Osteocyte (in vitro differentiated cells): ENCODE results near the gene CAMK1G. TPM values are rescaled to one million over a fixed set of nuclear protein-coding genes. Genes with fewer than 3 reads are reported as not detected.

Source experiments
- DNase-seq: peaks from one replicate; pipeline ENCODE4 v3.0.0; 2021; ENCODE audit warnings: mixed read lengths; ENCODE audit not compliant: unreplicated experiment; ENCODE audit errors: extremely low spot score
- H3K27ac Mint-ChIP-seq: one replicate; pipeline ENCODE4 v1.8.0; 2021; ENCODE audit warnings: mild to moderate bottlenecking, mixed read lengths; ENCODE audit not compliant: unreplicated experiment
- H3K27me3 Mint-ChIP-seq: one replicate; pipeline ENCODE4 v1.8.0; 2021; ENCODE audit warnings: mixed read lengths; ENCODE audit not compliant: unreplicated experiment
- H3K36me3 Mint-ChIP-seq: one replicate; pipeline ENCODE4 v1.8.0; 2021; ENCODE audit warnings: mixed read lengths; ENCODE audit not compliant: unreplicated experiment
- H3K4me1 Mint-ChIP-seq: one replicate; pipeline ENCODE4 v1.8.0; 2021; ENCODE audit warnings: mixed read lengths; ENCODE audit not compliant: unreplicated experiment
- H3K4me3 Mint-ChIP-seq: one replicate; pipeline ENCODE4 v1.8.0; 2021; ENCODE audit warnings: mild to moderate bottlenecking, moderate library complexity, mixed read lengths; ENCODE audit not compliant: unreplicated experiment
- H3K9me3 Mint-ChIP-seq: one replicate; pipeline ENCODE4 v1.8.0; 2021; ENCODE audit warnings: mixed read lengths; ENCODE audit not compliant: unreplicated experiment
- total RNA-seq: library from RNA; stranded (reverse); gene quantifications from 2 replicates; pipeline ENCODE4 v1.2.1, GENCODE V29; 2021
- TF ChIP-seq, protein P1 (sequence below): fragments of 200-600 bp; sonication (generic); IDR thresholded peaks from 2 replicates; pipeline ENCODE4 v1.5.0; 2021; ENCODE audit warnings: antibody characterized with exemption, mild to moderate bottlenecking, moderate library complexity

Gene CAMK1G
- total RNA-seq, 1 donor from 2014 or later = not detected

DNA sequence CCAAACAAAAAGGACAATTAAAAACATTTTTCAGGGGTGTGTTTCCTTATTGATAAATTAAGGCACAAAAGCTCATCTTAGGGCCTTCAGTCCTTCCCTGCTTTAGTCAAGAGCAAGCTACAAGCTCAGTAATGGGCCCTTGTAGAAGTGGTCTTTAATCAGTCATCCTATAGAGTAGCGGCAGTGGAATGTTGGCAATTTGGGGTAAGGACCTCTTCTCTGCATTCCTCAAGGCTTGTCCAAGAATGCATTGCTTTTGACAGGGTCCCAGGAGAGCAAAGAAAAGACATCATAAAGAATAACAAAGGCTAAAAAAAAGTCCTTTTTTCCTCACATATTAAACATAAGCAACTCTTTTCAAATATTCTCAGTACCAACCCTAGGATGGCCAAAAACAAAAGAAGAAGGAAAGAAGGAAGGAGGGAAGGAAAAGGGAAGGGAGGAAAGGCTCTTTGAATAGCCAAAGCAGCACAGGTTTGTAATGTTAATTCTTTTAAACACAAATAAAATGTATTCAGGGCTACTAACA lies 27.3 kb upstream of the CAMK1G start:
- Mint-ChIP-seq H3K4me1 (peaks cover 3% of the 10 kb centered on the region), H3K4me3 (no peak overlapping the region), H3K27ac (no peak overlapping the region), H3K36me3 (no peaks in the 10 kb centered on the region), H3K27me3 (peaks cover 15% of the 10 kb centered on the region), H3K9me3 (no peaks in the 10 kb centered on the region)
- TF ChIP-seq, protein P1, sequence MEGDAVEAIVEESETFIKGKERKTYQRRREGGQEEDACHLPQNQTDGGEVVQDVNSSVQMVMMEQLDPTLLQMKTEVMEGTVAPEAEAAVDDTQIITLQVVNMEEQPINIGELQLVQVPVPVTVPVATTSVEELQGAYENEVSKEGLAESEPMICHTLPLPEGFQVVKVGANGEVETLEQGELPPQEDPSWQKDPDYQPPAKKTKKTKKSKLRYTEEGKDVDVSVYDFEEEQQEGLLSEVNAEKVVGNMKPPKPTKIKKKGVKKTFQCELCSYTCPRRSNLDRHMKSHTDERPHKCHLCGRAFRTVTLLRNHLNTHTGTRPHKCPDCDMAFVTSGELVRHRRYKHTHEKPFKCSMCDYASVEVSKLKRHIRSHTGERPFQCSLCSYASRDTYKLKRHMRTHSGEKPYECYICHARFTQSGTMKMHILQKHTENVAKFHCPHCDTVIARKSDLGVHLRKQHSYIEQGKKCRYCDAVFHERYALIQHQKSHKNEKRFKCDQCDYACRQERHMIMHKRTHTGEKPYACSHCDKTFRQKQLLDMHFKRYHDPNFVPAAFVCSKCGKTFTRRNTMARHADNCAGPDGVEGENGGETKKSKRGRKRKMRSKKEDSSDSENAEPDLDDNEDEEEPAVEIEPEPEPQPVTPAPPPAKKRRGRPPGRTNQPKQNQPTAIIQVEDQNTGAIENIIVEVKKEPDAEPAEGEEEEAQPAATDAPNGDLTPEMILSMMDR = no peak
- DNase-seq = no peak

DNA sequence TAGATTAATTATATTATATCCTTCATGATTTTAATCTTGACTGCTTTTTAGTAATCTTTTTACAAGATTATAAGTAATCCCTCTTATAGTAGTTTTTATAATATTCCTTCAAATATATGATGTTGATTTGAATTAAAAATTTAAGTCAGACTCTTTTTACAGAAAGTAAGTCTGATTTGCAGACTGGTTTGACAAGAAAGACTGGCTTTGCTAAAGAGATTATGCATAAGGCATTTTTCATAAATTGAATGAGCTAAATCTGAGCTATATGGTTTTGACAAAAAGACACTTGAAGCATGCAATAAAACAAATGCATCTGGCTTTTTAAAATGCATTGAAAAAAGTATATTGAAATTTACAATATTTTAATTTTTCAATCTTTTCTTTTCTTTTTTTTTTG lies 26.3 kb upstream of the CAMK1G start:
- no peak for DNase-seq
- Mint-ChIP-seq H3K4me1 (peaks cover 3% of the 10 kb centered on the region), H3K4me3 (no peak overlapping the region), H3K27ac (no peak overlapping the region), H3K36me3 (no peaks in the 10 kb centered on the region), H3K9me3 (no peaks in the 10 kb centered on the region), H3K27me3 (peaks cover 22% of the 10 kb centered on the region)
- TF ChIP-seq, protein P1 = no peak

DNA sequence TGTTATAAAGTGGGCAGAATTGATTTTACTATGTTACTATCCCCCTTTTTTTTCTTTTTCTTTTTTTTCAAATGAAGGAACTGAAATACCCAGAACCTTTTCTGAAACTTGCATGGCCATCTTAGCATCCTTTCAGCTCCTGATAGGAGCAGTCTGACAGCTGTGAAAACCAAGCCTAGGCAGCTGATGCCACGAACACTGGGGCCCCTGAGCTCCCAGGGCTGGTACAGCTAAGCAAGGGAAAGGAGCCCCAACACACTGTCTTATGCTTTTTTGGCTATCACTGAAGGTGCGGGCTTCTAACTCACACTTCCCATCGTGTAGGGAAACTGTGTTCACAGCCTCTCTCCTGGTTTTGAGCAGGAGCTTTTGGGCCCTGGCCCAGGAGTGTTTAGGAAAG lies 23.0 kb upstream of the CAMK1G start:
- DNase-seq = no peak
- Mint-ChIP-seq H3K4me1 (peaks cover 3% of the 10 kb centered on the region), H3K4me3 (no peak overlapping the region), H3K27ac (no peak overlapping the region), H3K36me3 (no peaks in the 10 kb centered on the region), H3K9me3 (no peaks in the 10 kb centered on the region), H3K27me3 (peaks cover 37% of the 10 kb centered on the region)
- TF ChIP-seq, protein P1 = no peak

DNA sequence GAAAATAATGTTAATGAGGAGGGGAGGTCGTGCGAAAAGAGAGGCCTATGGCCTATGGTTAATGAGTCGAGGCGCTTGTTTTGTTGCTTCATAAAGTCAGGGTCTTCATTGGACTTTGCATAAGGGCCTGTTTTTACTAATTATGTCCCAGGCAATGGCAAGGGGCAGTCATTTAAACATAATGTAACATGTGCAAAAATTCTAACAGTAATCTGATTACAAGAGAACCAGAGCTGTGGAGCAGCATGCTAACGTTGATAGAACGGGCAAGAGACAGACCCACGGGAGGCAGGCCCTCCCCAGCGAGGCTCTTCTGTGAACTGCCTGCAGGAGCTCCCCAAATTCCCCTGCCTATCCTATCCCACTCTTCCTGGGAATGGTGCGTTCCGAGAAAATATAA lies 22.6 kb upstream of the CAMK1G start:
- DNase-seq = no peak
- no peak overlapping the region for H3K4me3 Mint-ChIP-seq
- peaks cover 39% of the 10 kb centered on the region for H3K27me3 Mint-ChIP-seq
- peaks cover 3% of the 10 kb centered on the region for H3K4me1 Mint-ChIP-seq
- TF ChIP-seq, protein P1 = no peak
- no peak overlapping the region for H3K27ac Mint-ChIP-seq
- no peaks in the 10 kb centered on the region for H3K36me3 Mint-ChIP-seq
- no peaks in the 10 kb centered on the region for H3K9me3 Mint-ChIP-seq

DNA sequence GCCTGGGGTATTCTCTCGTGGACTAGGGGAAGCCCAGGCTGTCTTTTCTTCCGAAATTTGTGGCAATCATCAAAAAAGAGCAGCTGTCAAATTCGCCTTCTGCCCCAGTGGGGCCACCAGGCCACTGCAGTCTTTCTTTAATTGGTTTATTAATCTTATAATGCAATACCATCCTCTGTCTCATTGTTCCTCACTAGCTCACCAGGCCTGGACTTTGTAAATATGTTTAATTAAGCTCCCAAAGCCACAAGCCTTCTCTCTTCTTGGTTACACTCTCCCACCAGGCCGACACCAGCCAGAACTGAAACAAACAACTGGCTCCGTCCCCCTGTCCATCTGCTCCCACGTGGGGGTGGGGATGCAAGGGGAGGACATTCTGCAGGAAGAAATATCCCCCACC lies 22.0 kb upstream of the CAMK1G start:
- no peaks in the 10 kb centered on the region for H3K9me3 Mint-ChIP-seq
- DNase-seq = no peak
- no peak overlapping the region for H3K4me3 Mint-ChIP-seq
- H3K27me3 Mint-ChIP-seq = peaks cover 45% of the 10 kb centered on the region
- H3K4me1 Mint-ChIP-seq = no peaks in the 10 kb centered on the region
- no peak overlapping the region for H3K27ac Mint-ChIP-seq
- TF ChIP-seq, protein P1 = no peak
- H3K36me3 Mint-ChIP-seq = no peaks in the 10 kb centered on the region
